GM12878 (cell line): ENCODE results near the gene KLHDC9. TPM values are rescaled to one million over a fixed set of nuclear protein-coding genes. Genes with fewer than 3 reads are reported as not detected.

Source experiments
- ATAC-seq: fragments of 200-7000 bp; cut with Tn5 transposase; 3 replicates; pipeline ENCODE4 v1.9.1; 2020; ENCODE audit warnings: mild to moderate bottlenecking, moderate library complexity
- BruUV-seq: library from RNA; stranded (reverse); fragments of 400-500 nt; replicated peaks from 2 replicates; lab custom pipeline; 2021; lab: Mats Ljungman, UMichigan
- CTCF ChIA-PET: fragments of 300-600 bp; sonication (Branson Sonifier 250); formaldehyde crosslinking; extraction: SDS; loops from one replicate; lab custom pipeline; 2021; ENCODE audit warnings: inconsistent platforms; lab: Yijun Ruan, JAX
- POLR2A ChIA-PET: fragments of 350-600 bp; formaldehyde crosslinking; extraction: SDS; loops from one replicate; lab custom pipeline; 2021; ENCODE audit warnings: inconsistent platforms; lab: Charles Lee
- RAD21 ChIA-PET: fragments of 300-600 bp; sonication (Branson Sonifier 250); formaldehyde crosslinking; loops from one replicate; lab custom pipeline; 2023; ENCODE audit warnings: antibody characterized with exemption; ENCODE audit not compliant: unreplicated experiment; lab: Charles Lee
- SMC1A ChIA-PET: fragments of 300-600 bp; sonication (Branson Sonifier 250); formaldehyde crosslinking; loops from one replicate; lab custom pipeline; 2023; ENCODE audit not compliant: unreplicated experiment, uncharacterized antibody; lab: Charles Lee
- DNase-seq: peaks from one replicate; pipeline ENCODE4 v3.0.0-alpha.2; 2011; ENCODE audit warnings: low read depth, low spot score
- FAIRE-seq: peaks from 3 replicates; lab custom pipeline; 2011; peaks lifted over from hg19 to GRCh38; lab: Jason Lieb, UNC
- H2AFZ ChIP-seq: 2 replicates; pipeline ENCODE4 v1.6.0; 2011; ENCODE audit warnings: low read depth, low read length, control low read depth; ENCODE audit not compliant: control insufficient read depth
- H3K27ac ChIP-seq: 2 replicates; pipeline ENCODE4 v1.5.1; 2011; ENCODE audit warnings: control low read depth; ENCODE audit not compliant: control insufficient read depth, insufficient read depth
- H3K27me3 ChIP-seq, 2 experiments: replicated peaks in 1 of 2; 2 replicates each; pipeline versions ENCODE4 v1.6.0 to v1.6.1; 2011; ENCODE audit warnings: low read length in 1 of 2; ENCODE audit not compliant: control insufficient read depth in 2 of 2, insufficient read depth in 2 of 2
- H3K36me3 ChIP-seq, 2 experiments: 2 replicates each; pipeline ENCODE4 v1.5.1; 2011; ENCODE audit warnings: low read length in 1 of 2; ENCODE audit not compliant: control insufficient read depth in 2 of 2, insufficient read depth in 2 of 2
- H3K4me1 ChIP-seq: 2 replicates; pipeline ENCODE4 v1.6.1; 2011; ENCODE audit warnings: mild to moderate bottlenecking, low read length, moderate library complexity, mixed read lengths; ENCODE audit not compliant: control insufficient read depth, insufficient read depth
- H3K4me2 ChIP-seq: 2 replicates; pipeline ENCODE4 v1.6.0; 2011; ENCODE audit warnings: control low read depth; ENCODE audit not compliant: control insufficient read depth, insufficient read depth
- H3K4me3 ChIP-seq: fragments of 200-600 bp; sonication (generic); 2 replicates; pipeline ENCODE4 v1.5.1; 2016
- H3K79me2 ChIP-seq: 2 replicates; pipeline ENCODE4 v1.6.0; 2011; ENCODE audit warnings: low read length; ENCODE audit not compliant: control insufficient read depth, insufficient read depth
- H3K9ac ChIP-seq: 2 replicates; pipeline ENCODE4 v1.8.0; 2011; ENCODE audit warnings: low read length, control low read depth, mixed read lengths; ENCODE audit not compliant: control insufficient read depth, insufficient read depth
- H3K9me3 ChIP-seq: replicated peaks from 3 replicates; pipeline ENCODE4 v1.5.1; 2011; ENCODE audit warnings: mild to moderate bottlenecking, low read length; ENCODE audit not compliant: control insufficient read depth, insufficient read depth
- H4K20me1 ChIP-seq: 2 replicates; pipeline ENCODE4 v1.6.0; 2011; ENCODE audit not compliant: control insufficient read depth, insufficient read depth
- ESRRA ChIP-seq: IDR thresholded peaks from 2 replicates; pipeline ENCODE4 v1.6.1; 2012; ENCODE audit warnings: mild to moderate bottlenecking, low read length, improper control_type of control experiment
- GATAD2B ChIP-seq: fragments of 450-650 bp; conservative IDR thresholded peaks from 2 replicates; pipeline ENCODE4 v1.6.1; 2017; ENCODE audit warnings: low read depth, mild to moderate bottlenecking, moderate library complexity
- MEF2A ChIP-seq: IDR thresholded peaks from 2 replicates; pipeline ENCODE4 v1.6.1; 2011; ENCODE audit warnings: low read depth, mild to moderate bottlenecking, low read length, moderate library complexity; ENCODE audit not compliant: insufficient read depth
- MEF2B ChIP-seq: fragments of 450-650 bp; IDR thresholded peaks from 2 replicates; pipeline ENCODE4 v1.6.1; 2018; ENCODE audit warnings: mild to moderate bottlenecking, moderate library complexity; ENCODE audit not compliant: partially characterized antibody, poor library complexity, severe bottlenecking
- MXI1 ChIP-seq: fragments of 150-350 bp; IDR thresholded peaks from 2 replicates; pipeline ENCODE4 v1.6.1; 2011; ENCODE audit warnings: low read depth, mild to moderate bottlenecking, inconsistent platforms, low read length, improper control_type of control experiment
- RAD51 ChIP-seq: fragments of 450-650 bp; IDR thresholded peaks from 2 replicates; pipeline ENCODE4 v1.6.1; 2016; ENCODE audit warnings: moderate library complexity, mild to moderate bottlenecking, inconsistent platforms
- RFX5 ChIP-seq: IDR thresholded peaks from 2 replicates; pipeline ENCODE4 v1.6.1; 2011; ENCODE audit warnings: low read depth, low read length, improper control_type of control experiment
- TBL1XR1 ChIP-seq: IDR thresholded peaks from 2 replicates; pipeline ENCODE4 v1.6.1; 2012; ENCODE audit warnings: low read depth, low read length, improper control_type of control experiment
- ZNF24 ChIP-seq: fragments of 450-650 bp; IDR thresholded peaks from 2 replicates; pipeline ENCODE4 v1.6.1; 2017; ENCODE audit warnings: antibody characterized with exemption, mild to moderate bottlenecking
- WGBS: methylation state at CpG from one replicate; pipeline ENCODE4 v1.1.6; 2016; ENCODE audit warnings: low lambda C conversion rate; ENCODE audit not compliant: insufficient replicate concordance, insufficient coverage; ENCODE audit errors: missing lambda C conversion rate; 5-methylcytosine and 5-hydroxymethylcytosine counted together
- in situ Hi-C: fragments of 300-500 bp; cut with MboI; formaldehyde crosslinking; loops from 9 replicates; pipeline ENCODE4 v1.14.3; 2018; ENCODE audit warnings: mixed read lengths
- intact Hi-C: fragments of 100-400 bp; cut with micrococcal nuclease; formaldehyde crosslinking; loops from one replicate; pipeline ENCODE4 v1.14.2; 2022; ENCODE audit not compliant: unreplicated experiment
- polyA plus RNA-seq, 11 experiments: library from polyadenylated mRNA; depleted of rRNA in 4 of 11; unstranded in 6 of 11; stranded (reverse) in 5 of 11; fragments of >200 nt; fragmentation: Nextera tagmentation in 4 of 11; fragmentation: Illumina TruSeq in 1 of 11; extraction: Ambion mirVana in 4 of 11; extraction: Trizol in 1 of 11; gene quantifications; 1 replicate in 1 of 11; 2 replicates in 10 of 11; pipeline versions ENCODE4 v1.2.1 to v1.2.3, GENCODE V29; 2011 to 2016; ENCODE audit warnings: inconsistent platforms in 2 of 11, missing spikeins in 2 of 11, low read depth in 1 of 11
- total RNA-seq, 4 experiments: library from RNA; depleted of rRNA in 3 of 4; stranded (reverse); fragments of >200 nt in 3 of 4; fragmentation: Illumina TruSeq in 1 of 4; extraction: Trizol in 1 of 4; gene quantifications; 2 replicates each; pipeline versions ENCODE4 v1.2.1 to v1.2.3, GENCODE V29; 2013 to 2021
- TF ChIP-seq, protein P1 (sequence below): IDR thresholded peaks from 2 replicates; pipeline ENCODE4 v1.6.1; 2012; ENCODE audit warnings: improper control_type of control experiment, low read depth, low read length; ENCODE audit not compliant: insufficient replicate concordance
- TF ChIP-seq, protein P2 (sequence below), 3 experiments: IDR thresholded peaks in 2 of 3; conservative IDR thresholded peaks in 1 of 3; 2 replicates each; pipeline ENCODE4 v1.5.1; 2011; ENCODE audit warnings: low read depth in 3 of 3, low read length in 3 of 3, mild to moderate bottlenecking in 3 of 3, control low read depth in 2 of 3, moderate library complexity in 2 of 3, inconsistent platforms in 1 of 3, mixed read lengths in 1 of 3; ENCODE audit not compliant: control insufficient read depth in 2 of 3, insufficient read depth in 1 of 3; ENCODE audit errors: extremely low read depth in 1 of 3

Gene KLHDC9
- total and polyA plus RNA-seq, 10 of the 15 experiments (the other 5 are each of a cell fraction or from before 2014, with no cell fraction given), result 0.66 to 4.9 (median 2.6) TPM

DNA sequence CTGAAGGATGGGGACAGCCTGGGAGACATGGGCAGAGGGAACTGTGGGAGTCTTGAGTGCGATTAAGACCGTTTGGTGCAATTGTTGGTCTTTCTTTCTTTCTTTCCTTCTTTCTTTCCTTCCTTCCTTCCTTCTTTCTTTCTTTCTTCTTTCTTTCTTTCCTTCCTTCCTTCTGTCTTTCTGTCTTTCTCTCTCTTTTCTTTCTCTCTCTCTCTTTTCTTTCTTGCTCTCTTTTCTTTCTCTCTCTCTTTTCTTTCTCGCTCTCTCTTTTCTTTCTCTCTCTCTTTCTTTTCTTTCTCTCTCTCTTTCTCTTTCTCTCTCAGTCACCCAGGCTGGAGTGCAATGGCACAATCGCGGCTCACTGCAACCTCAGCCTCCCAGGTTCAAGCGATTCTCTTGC is 2.9 kb upstream of the KLHDC9 start:
- FAIRE-seq, result no peak
- no peak overlapping the region for H2AFZ ChIP-seq
- H3K79me2 ChIP-seq, result no peaks in the 10 kb centered on the region
- no peaks in the 10 kb centered on the region for H3K27me3 ChIP-seq
- H3K27ac ChIP-seq, result no peak overlapping the region
- H3K9ac ChIP-seq, result no peak overlapping the region
- BruUV-seq, result no TSS peak
- peaks cover 39% of the 10 kb centered on the region for H3K4me1 ChIP-seq
- no peaks in the 10 kb centered on the region for H3K9me3 ChIP-seq
- H3K4me2 ChIP-seq, result no peak overlapping the region; the same call in 1 of the 2 replicates
- 96% methylated on average over 6 of the region's 6 CpGs for WGBS
- TF ChIP-seq, protein P1, sequence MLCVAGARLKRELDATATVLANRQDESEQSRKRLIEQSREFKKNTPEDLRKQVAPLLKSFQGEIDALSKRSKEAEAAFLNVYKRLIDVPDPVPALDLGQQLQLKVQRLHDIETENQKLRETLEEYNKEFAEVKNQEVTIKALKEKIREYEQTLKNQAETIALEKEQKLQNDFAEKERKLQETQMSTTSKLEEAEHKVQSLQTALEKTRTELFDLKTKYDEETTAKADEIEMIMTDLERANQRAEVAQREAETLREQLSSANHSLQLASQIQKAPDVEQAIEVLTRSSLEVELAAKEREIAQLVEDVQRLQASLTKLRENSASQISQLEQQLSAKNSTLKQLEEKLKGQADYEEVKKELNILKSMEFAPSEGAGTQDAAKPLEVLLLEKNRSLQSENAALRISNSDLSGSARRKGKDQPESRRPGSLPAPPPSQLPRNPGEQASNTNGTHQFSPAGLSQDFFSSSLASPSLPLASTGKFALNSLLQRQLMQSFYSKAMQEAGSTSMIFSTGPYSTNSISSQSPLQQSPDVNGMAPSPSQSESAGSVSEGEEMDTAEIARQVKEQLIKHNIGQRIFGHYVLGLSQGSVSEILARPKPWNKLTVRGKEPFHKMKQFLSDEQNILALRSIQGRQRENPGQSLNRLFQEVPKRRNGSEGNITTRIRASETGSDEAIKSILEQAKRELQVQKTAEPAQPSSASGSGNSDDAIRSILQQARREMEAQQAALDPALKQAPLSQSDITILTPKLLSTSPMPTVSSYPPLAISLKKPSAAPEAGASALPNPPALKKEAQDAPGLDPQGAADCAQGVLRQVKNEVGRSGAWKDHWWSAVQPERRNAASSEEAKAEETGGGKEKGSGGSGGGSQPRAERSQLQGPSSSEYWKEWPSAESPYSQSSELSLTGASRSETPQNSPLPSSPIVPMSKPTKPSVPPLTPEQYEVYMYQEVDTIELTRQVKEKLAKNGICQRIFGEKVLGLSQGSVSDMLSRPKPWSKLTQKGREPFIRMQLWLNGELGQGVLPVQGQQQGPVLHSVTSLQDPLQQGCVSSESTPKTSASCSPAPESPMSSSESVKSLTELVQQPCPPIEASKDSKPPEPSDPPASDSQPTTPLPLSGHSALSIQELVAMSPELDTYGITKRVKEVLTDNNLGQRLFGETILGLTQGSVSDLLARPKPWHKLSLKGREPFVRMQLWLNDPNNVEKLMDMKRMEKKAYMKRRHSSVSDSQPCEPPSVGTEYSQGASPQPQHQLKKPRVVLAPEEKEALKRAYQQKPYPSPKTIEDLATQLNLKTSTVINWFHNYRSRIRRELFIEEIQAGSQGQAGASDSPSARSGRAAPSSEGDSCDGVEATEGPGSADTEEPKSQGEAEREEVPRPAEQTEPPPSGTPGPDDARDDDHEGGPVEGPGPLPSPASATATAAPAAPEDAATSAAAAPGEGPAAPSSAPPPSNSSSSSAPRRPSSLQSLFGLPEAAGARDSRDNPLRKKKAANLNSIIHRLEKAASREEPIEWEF, result no peak
- TF ChIP-seq RFX5 (no peak), MXI1 (no peak), MEF2B (no peak), MEF2A (no peak), ESRRA (no peak), ZNF24 (no peak), TBL1XR1 (no peak), RAD51 (no peak), GATAD2B (no peak)
- TF ChIP-seq, protein P2, sequence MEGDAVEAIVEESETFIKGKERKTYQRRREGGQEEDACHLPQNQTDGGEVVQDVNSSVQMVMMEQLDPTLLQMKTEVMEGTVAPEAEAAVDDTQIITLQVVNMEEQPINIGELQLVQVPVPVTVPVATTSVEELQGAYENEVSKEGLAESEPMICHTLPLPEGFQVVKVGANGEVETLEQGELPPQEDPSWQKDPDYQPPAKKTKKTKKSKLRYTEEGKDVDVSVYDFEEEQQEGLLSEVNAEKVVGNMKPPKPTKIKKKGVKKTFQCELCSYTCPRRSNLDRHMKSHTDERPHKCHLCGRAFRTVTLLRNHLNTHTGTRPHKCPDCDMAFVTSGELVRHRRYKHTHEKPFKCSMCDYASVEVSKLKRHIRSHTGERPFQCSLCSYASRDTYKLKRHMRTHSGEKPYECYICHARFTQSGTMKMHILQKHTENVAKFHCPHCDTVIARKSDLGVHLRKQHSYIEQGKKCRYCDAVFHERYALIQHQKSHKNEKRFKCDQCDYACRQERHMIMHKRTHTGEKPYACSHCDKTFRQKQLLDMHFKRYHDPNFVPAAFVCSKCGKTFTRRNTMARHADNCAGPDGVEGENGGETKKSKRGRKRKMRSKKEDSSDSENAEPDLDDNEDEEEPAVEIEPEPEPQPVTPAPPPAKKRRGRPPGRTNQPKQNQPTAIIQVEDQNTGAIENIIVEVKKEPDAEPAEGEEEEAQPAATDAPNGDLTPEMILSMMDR (IDR thresholded peaks at IDR 0.05 in 2 of 3, conservative IDR thresholded peaks at IDR 0.05 in 1 of 3; ENCODE audit: control insufficient read depth in 2 of 3, extremely low read depth in 1 of 3, insufficient read depth in 1 of 3, low read depth in 3 of 3, low read length in 3 of 3), result no peak
- in situ Hi-C loops (no loop called here), intact Hi-C loops (no loop called here)
- ChIA-PET CTCF (interaction anchor here (0.6 to 7.6 kb wide), 10 partner anchors 10 to 142 kb away, joined by 3 to 181 read pairs (median 6); partner anchors contain the start of genes ARHGAP30, ITLN2, TSTD1 and USF1), SMC1A (interaction anchor here (0.9 to 7.0 kb wide), 12 partner anchors 10 to 141 kb away, joined by 3 to 110 read pairs (median 6); partner anchors contain the start of genes ARHGAP30, F11R, ITLN2 and NIT1), RAD21 (interaction anchor here (4.7 to 6.7 kb wide), 2 partner anchors 24 to 49 kb away, joined by 40 to 90 read pairs; partner anchors contain the start of genes ARHGAP30 and USF1), POLR2A (interaction anchor here (0.6 to 5.6 kb wide), 6 partner anchors 10 to 76 kb away, joined by 3 to 66 read pairs (median 4); partner anchors contain the start of genes ARHGAP30, F11R and USF1)
- H4K20me1 ChIP-seq, result no peaks in the 10 kb centered on the region
- no peak overlapping the region for H3K4me3 ChIP-seq
- DNase-seq, result no peak
- H3K36me3 ChIP-seq, result peaks cover 0 to 8% of the 10 kb centered on the region in 2 experiments; a peak in 3 of 4 replicates
- ATAC-seq, result no peak
